ENCODE measurements around the gene FIZ1.
A peak's percentile ranks its signal among the peaks of the same experiment; 100 is the strongest.

FIZ1 gene

DNA sequence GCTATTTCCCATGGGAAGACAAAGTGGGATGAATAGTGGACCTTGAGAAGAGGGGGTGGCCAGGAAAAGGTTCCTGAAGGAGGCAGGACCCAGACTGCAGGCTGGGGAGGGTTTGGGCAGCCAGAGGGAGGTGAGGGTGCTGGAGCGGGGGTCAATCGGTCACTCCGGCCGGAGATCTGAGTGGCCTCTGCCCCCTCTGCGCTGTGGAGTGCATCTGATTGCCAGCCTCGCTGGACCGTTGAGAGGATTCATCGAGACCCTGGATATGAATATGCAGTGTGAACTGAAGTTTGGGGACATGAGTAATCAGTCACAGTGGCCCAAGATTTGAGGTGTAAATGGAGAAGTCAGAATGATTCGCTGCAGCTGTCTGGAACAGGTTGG is 36.0 kb upstream of the FIZ1 start:
- DNase-seq: no peak

DNA sequence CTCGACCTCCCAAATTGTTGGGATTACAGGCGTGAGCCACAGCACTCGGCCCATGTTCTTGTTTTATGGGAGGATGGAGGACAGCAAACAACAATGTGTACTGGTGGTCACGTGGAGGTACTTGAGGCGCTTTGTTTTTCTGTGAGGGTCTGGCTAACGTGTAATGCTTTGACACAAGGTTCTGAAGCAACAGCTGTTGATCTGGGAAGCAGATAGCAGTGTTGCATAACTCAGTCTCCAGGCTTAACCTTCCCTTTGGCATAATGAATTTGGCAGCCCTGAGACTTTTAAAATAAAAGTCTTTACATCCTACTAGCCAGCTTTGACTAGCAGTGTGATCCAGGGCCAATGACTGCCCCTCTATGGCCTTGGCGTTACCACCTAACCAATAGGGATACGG is 34.5 kb upstream of the FIZ1 start:
- DNase-seq: no peak

DNA sequence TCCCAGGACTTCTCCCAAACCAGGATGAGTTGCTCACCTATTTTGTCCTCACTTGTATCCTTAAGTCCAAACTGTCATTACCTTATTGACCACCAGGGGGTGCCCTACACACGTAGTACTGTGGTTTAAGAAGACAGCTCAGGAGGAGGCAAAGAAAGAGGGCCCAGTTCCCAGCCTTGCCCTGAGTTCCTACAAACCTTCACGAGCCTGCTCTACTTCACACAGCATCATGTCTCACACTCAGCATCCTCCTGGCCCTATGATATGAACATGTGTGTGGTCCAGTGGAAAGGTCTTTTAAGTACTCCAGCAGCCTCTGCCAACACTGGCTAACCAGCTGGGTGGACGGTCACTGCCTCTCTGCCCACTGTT is 33.1 kb upstream of the FIZ1 start:
- peak; percentile 98 for DNase-seq

DNA sequence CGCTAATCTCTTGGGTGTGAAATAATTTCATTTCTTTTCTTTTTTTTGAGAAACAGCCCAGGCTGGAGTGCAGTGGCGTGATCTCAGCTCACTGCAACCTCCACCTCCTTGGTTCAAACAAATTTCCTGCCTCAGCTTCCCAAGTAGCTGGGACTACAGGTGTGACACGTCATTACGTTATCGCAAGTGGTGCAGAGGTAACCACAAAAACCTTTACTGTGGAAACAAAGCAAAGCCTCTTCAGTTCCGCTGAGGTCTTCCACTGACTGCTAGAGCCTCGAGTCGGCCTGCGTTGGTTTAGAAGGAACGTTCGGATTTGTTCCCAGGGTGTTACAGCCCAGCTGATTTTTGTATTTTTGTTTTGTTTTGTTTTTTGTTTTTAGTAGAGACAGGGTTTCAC is 27.0 kb upstream of the FIZ1 start:
- DNase-seq: no peak

DNA sequence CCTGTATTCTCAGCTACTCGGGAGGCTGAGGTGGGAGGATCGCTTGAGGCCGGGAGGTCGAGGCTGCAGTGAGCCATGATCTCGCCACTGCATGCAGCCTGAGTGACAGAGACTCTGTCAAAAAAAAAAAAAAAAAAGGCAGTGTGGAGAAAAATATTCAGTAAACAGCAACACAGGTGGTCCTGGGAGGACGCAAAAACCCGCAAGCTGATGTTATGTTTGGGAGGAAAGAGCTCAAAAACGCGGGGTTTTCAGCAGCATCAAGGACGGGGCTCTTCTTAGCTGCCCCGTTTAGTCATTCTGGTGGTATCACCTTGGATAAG is 25.6 kb upstream of the FIZ1 start:
- DNase-seq: no peak

DNA sequence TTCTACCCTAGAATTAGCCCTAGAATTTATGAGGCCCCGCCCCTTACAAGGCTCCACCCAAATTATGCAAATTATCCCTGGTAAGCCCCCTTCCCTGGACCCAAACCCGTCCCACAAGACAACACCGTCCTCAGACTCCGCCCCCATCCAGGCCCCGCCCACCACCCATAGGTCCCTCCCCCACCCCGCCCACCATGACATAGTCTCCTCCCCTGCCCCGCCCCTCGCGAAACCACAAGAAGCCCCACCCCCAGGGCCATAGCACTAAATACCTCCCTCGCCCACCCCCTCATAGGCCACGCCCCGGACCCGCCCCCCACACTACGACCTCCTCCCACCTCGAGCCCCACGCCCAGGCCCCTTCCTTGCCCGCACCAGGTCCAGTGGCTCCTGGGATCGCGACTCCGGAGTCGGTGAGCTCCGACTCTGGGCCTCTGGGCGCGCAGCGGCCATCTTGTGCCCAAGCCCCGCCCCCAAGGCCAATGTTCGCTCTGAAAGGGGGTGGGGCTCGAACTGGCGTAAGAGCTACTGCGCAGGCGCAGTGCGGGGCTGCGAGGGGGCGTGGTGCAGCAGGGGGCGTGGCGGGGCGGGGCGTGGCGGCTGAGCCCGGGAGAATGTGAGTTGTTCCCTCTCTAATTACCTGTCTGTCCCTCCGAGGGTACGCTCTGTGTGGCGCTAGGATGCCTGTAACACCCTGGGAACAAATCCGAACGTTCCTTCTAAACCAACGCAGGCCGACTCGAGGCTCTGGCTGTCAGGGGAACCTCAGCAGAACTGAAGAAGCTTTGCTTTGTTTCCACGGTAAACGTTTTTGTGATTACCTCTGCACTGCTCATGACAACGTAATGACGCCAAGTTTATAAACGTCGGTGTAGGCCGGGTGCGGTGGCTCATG is 25.0 kb upstream of the FIZ1 start, which contains the start of gene ZNF784:
ZNF784 (minus strand) TSS at position 458 of the 895 bp plus-strand sequence; CDS start at position 453, 5 bp downstream.
- peak; percentile 84 for DNase-seq

DNA sequence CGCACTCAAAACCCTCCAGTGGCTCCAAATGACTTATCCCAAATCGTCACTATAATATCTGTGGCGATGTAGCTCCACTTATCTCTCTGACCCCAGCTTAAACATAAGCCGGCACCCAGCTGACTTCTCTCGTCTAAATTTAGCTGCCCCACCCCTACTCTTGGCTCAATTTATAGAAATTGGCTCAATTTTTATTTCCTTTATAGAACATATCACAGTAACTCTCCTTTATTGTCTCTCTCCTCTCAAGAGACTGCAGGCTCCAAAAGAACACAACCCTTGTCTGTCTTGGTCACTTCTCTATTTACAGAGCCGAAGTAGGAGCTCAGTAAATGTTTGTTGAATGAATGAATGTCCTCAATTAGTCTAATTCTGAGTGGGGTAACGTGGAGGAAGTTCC is 24.2 kb upstream of the FIZ1 start:
- no peak for DNase-seq

DNA sequence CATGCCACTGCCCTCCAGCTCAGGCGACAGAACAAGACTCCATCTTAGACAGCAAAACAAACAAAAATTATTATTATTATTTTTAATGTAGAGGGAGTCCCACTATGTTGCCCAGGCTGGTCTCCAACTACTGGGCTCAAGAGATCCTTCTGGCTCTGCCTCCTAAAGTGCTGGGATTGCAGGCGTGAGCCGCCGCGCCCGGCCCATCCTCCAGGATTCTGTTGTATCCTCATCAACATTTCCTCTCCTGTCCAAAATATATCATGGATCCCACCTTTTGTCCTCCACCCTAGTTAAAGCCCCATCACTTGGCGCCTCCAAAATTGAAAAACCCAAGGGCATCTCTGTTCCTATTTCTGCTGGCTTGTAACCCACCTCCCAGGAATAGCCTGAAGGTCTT is 23.8 kb upstream of the FIZ1 start:
- DNase-seq: no peak

DNA sequence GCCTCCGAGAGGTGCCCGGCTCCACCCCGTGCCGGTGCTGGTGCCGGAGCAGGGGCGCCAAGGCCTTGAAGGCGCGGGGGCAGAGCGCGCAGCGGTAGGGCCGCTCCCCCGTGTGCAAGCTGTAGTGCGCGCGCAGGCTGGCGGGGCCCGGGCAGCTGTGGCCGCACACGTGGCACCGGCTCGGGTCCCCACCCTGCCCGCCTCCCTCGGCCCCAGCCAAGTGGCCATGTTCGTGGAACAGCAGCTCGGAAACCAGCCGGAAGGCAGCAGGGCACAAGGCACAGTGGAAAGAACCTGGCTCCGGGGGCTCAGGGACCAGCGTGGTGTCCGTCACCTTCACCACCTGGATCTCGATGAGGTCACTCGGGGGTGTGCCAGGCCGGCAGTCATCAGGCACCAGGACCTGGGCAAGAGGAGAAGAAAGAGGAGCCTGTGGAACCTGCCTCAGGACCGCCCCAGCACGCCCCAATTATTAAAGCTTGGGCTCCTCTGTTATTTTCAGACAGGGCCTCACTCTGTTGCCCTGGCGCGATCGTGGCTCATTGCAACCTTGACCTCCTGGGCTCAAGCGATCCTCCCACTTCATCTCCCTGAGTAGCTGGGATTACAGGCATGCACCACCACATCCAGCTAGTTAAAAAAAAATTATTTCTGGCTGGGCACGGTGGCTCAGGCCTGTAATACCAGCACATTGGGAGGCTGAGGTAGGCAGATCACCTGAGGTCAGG is 23.1 kb upstream of the FIZ1 start:
- no peak for DNase-seq

DNA sequence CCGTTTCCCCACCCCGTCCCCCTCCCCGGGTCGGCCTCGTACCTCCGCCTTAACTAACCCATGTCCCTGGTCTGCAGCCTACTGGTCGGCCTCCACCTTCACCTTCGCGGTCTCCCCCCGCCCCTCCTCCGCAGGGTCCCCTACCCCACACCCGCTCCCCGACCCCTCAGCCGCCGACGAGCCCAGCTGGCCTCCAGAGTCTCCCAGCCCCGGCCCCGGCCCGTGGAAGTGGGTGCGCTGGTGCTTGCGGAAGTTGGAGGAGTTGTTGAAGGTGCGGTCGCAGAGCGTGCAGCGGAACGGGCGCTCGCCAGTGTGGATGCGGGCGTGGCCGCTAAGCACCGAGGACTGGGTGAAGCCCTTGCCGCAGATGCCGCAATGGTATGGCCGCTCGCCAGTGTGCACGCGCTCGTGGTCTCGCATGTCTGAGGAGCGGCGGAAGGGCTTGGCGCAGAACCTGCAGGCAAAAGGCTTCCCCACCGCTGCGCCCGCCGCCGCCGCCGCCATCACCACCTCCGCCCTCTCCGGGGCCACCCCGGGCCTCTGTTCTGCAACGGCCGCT is 22.4 kb upstream of the FIZ1 start:
- no peak for DNase-seq

DNA sequence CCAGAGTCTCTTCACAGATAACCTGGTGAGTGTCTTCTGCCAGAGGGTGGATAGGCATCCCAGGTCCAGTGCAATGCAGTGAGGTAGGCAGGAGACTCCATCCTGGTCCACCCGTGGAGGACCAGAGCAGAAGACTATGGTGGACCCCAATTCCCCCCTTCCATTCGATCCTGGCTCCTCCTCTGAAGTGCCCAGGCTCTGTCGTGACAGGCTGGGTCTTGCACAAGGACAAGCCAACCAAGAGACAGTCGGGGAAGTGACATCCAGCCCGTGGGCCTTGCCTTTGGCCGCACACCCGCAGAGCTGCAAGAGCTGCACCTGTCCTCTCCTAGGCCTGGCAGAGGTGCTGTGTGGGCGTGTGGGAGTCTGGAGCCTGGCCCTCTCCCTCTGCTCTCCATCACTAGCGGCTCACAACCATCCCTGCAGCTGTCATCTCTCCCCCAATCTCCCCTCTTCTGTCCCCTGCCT is 21.9 kb upstream of the FIZ1 start:
- no peak for DNase-seq

DNA sequence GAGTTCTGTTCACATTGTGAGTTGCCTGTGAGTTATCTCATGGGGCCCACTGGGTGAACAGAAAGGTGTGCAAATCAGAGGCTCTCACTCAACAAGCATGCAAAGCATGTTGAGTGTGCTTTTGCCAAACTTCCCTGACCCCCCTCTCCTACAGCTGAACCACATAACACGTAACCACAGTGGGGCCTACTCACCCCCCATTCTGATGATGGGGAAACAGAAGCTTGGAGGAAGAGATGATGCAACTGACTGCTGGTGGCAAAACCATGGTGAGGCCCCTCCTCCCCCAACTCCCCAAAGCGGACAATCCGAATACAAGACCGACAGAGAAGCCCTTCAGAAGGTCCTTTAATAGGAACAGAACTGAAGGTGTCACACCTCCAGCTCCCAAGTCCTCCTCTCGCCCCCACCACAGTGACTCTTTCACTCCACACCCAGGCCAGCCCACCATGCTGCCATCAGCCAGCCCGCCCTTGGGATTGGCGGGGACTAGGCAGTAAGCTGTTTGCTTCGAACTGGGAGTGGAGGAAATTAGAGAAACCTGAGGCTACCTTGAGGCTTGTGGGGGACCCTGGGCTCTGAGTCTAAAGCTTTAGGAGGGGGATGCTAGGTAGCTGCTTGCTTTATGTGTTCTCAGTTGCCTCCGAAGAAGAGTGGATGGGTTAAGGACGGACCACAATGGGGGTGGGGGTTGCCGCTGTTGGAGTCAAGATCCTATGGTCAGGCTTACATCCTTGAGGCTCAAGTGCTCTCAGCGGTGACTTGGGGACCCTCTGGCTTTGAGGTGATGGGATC is 21.3 kb upstream of the FIZ1 start:
- no peak for DNase-seq

DNA sequence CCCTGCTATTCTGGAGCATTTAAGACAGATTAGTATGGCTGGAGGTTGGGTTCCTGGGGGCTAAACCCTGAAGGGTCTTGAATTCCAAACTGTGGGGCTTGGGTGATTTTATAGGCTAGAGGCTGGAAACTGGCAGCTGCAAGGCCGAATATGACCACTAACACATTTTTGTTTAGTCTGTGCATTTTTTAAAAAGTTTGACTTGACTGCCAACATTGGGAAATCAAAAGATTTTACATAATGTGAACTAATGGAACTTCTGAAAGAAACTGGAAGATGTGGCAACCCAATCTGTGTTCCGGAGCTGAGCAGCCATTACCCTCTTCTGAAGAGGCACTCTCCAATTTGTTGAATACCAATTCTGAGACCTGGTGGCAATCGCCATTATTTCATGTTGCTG is 20.0 kb upstream of the FIZ1 start:
- no peak for DNase-seq

DNA sequence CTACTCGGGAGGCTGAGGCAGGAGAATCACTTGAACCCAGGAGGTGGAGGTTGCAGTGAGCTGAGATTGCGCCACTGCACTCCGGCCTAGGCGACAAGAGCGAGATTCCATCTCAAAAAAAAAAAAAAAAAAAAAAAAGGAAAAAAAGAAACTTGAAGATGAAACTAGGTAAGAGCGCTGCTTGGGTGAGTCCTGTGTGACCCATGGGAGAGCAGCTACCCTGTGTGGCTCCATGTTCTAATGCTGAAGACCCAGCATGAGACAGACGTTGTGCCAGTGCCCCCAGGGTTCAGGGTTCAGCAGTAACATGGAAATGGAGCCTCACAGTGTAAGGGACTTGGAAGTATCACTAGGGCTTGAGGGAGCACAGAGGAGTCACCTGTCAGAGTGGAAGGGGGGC is 19.1 kb upstream of the FIZ1 start:
- DNase-seq: no peak

DNA sequence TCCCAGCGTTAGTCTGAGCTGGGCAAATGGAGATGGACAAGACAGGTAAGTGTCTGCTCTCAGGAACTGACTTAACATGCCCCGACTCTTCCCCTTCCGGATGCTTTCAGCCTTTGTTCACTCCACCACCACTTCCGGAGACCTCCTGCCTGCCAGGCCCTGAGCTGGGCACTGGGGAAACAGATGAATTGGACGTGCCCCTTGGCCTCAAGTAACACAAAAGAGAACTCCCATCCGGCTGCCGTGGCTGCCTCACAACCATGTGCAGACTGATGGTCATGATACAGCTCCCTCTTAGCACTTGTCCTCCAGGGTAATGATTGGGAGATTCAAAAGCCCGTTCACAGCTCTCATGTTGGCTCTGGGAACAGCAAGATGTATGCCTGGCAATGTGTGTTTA is 18.1 kb upstream of the FIZ1 start:
- no peak for DNase-seq

DNA sequence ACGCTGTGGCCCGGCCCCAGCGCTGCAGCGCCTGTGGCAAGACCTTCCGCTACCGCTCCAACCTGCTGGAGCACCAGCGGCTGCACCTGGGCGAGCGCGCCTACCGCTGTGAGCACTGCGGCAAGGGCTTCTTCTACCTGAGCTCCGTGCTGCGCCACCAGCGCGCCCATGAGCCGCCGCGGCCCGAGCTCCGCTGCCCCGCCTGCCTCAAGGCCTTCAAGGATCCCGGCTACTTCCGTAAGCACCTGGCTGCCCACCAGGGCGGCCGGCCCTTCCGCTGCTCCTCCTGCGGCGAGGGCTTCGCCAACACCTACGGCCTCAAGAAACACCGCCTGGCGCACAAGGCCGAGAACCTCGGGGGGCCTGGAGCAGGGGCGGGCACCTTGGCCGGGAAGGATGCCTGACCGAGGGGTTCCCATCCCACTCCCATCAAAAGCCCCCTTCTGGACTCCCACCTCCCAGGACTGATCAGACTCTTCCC is 17.1 kb upstream of the FIZ1 start:
- DNase-seq: no peak

DNA sequence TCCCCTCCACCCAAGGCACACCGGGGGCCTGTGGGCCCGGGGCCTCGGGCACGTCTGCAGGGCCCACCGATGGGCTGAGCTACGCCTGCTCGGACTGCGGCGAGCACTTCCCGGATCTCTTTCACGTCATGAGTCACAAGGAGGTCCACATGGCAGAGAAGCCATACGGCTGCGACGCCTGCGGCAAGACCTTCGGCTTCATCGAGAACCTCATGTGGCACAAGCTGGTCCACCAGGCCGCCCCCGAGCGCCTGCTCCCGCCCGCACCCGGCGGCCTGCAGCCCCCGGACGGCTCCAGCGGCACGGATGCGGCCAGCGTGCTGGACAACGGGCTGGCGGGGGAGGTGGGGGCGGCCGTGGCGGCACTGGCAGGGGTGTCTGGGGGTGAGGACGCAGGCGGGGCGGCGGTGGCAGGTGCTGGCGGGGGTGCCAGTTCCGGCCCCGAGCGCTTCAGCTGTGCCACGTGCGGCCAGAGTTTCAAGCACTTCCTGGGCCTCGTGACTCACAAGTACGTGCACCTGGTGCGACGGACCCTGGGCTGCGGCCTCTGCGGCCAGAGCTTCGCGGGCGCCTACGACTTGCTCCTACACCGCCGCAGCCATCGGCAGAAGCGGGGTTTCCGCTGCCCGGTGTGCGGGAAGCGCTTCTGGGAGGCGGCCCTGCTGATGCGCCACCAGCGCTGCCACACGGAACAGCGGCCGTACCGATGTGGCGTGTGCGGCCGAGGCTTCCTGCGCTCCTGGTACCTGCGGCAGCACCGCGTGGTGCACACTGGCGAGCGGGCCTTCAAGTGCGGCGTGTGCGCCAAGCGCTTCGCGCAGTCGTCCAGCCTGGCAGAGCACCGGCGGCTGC is 16.5 kb upstream of the FIZ1 start:
- DNase-seq: no peak

DNA sequence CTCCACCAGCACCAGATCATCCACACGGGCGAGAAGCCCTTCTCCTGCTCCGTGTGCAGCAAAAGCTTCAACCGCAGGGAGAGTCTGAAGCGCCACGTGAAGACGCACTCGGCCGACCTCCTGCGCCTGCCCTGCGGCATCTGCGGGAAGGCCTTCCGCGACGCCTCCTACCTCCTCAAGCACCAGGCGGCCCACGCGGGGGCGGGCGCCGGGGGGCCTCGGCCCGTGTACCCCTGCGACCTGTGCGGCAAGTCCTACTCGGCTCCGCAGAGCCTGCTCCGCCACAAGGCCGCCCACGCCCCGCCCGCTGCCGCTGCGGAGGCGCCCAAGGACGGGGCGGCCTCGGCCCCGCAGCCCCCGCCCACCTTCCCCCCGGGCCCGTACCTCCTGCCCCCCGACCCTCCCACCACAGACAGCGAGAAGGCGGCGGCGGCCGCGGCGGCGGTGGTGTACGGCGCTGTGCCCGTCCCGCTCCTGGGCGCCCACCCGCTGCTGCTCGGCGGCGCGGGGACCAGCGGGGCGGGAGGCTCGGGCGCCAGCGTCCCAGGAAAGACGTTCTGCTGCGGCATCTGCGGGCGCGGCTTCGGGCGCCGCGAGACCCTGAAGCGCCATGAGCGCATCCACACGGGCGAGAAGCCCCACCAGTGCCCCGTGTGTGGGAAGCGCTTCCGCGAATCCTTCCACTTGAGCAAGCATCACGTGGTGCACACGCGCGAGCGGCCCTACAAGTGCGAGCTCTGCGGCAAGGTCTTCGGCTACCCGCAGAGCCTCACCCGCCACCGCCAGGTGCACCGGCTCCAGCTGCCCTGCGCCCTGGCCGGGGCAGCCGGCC is 15.6 kb upstream of the FIZ1 start:
- DNase-seq: no peak

DNA sequence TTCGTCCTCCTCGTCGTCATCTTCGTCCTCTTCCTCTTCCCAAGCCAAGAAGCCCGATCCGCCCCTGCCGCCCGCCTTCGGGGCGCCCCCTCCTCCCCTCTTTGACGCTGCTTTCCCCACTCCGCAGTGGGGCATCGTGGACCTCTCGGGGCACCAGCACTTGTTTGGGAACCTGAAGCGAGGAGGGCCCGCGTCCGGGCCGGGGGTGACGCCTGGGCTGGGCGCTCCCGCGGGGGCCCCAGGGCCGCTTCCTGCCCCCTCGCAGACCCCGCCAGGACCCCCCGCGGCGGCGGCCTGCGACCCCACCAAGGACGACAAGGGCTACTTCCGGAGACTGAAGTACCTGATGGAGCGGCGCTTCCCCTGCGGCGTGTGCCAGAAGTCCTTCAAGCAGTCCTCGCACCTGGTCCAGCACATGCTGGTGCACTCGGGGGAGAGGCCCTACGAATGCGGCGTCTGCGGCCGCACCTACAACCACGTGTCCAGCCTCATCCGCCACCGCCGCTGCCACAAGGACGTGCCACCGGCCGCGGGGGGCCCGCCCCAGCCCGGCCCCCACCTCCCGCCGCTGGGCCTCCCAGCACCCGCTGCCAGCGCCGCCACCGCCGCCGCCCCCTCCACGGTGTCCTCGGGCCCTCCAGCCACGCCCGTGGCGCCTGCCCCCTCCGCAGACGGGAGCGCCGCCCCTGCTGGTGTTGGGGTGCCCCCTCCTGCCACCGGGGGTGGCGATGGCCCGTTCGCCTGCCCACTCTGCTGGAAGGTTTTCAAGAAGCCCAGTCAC is 14.8 kb upstream of the FIZ1 start:
- no peak for DNase-seq

DNA sequence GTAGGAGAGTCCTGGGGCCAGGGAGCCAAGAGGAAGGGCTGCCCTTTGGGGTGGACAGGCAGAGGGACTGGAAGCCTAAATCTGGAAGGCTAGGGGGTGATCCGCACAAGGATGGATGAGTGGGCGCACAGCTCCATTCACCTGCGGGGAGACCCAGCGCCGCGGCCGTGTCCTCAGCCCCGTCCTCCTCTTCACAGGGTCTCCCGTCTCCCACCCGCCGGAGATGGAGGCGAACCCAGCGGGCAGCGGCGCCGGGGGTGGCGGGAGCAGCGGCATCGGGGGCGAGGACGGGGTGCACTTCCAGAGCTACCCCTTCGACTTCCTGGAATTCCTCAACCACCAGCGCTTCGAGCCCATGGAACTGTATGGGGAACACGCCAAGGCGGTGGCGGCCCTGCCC is 14.1 kb upstream of the FIZ1 start:
- DNase-seq: no peak

Data from NCI-H1694 (cell line).